Endothelial cell (in vitro differentiated cells): Measurements from ENCODE around the gene GAB4. TPM values are rescaled to one million over a fixed set of nuclear protein-coding genes. Genes with fewer than 3 reads are reported as not detected.

Experiments
- DNase-seq: peaks from one replicate; pipeline ENCODE4 v3.0.0; 2021; ENCODE audit warnings: low spot score
- H3K27ac Mint-ChIP-seq: one replicate; pipeline ENCODE4 v1.8.0; 2021; ENCODE audit warnings: mixed read lengths, inconsistent platforms; ENCODE audit not compliant: unreplicated experiment
- H3K27me3 Mint-ChIP-seq: one replicate; pipeline ENCODE4 v1.8.0; 2021; ENCODE audit warnings: mild to moderate bottlenecking, moderate library complexity, mixed read lengths, inconsistent platforms; ENCODE audit not compliant: unreplicated experiment
- H3K36me3 Mint-ChIP-seq: one replicate; pipeline ENCODE4 v1.8.0; 2021; ENCODE audit warnings: mild to moderate bottlenecking, low read depth, mixed read lengths, inconsistent platforms; ENCODE audit not compliant: unreplicated experiment
- H3K4me1 Mint-ChIP-seq: one replicate; pipeline ENCODE4 v1.8.0; 2021; ENCODE audit warnings: mild to moderate bottlenecking, mixed read lengths, inconsistent platforms; ENCODE audit not compliant: unreplicated experiment
- H3K4me3 Mint-ChIP-seq: one replicate; pipeline ENCODE4 v1.8.0; 2021; ENCODE audit warnings: mild to moderate bottlenecking, mixed read lengths, inconsistent platforms; ENCODE audit not compliant: unreplicated experiment
- H3K9me3 Mint-ChIP-seq: one replicate; pipeline ENCODE4 v1.8.0; 2021; ENCODE audit warnings: mixed read lengths, inconsistent platforms; ENCODE audit not compliant: unreplicated experiment
- total RNA-seq: library from RNA; stranded (reverse); fragmentation: NEBNext Ultra II Directional; extraction: Animal tissue kit (Norgen Biotek cat#: 25700); gene quantifications from one replicate; pipeline ENCODE4 v1.2.1, GENCODE V29; 2021; ENCODE audit not compliant: unreplicated experiment
- TF ChIP-seq, protein P1 (sequence below): fragments of 200-600 bp; sonication (generic); IDR thresholded peaks from one replicate; pipeline ENCODE4 v1.5.0; 2021; ENCODE audit warnings: antibody characterized with exemption; ENCODE audit not compliant: unreplicated experiment

GAB4 gene
- total RNA-seq, 1 donor from 2014 or later: 0.36 TPM

DNA sequence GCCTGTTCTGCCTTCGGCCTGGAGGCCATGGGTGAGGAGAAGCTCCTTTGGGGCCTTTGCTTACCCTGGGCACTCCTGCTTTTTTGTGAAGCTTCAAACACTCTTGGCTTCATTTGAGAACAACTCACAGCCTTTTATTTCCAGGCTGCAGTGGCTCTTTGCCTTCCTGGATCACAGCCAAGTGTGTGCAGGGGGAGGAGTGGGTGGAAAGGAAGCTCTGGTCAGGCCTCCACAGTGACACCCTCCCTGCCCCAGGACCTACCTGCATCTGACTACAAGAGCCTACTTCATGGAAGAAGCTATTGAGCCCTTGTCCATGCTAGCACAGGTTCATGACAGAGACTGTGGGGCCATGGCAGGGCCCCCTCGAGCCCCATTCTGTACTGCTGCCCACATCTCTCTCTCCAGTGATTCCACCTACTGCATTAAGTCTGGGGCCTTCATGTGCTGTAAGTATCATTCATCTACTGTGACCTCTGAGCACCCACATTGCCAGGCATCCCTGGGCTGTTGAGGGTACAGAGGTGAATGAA, 52.3 kb downstream of the GAB4 start:
- Mint-ChIP-seq H3K9me3 (peaks cover 2% of the 10 kb centered on the region), H3K4me3 (no peak overlapping the region), H3K36me3 (peaks cover 5% of the 10 kb centered on the region), H3K4me1 (no peaks in the 10 kb centered on the region), H3K27ac (no peak overlapping the region), H3K27me3 (peaks cover 2% of the 10 kb centered on the region)
- DNase-seq: no peak
- TF ChIP-seq, protein P1, sequence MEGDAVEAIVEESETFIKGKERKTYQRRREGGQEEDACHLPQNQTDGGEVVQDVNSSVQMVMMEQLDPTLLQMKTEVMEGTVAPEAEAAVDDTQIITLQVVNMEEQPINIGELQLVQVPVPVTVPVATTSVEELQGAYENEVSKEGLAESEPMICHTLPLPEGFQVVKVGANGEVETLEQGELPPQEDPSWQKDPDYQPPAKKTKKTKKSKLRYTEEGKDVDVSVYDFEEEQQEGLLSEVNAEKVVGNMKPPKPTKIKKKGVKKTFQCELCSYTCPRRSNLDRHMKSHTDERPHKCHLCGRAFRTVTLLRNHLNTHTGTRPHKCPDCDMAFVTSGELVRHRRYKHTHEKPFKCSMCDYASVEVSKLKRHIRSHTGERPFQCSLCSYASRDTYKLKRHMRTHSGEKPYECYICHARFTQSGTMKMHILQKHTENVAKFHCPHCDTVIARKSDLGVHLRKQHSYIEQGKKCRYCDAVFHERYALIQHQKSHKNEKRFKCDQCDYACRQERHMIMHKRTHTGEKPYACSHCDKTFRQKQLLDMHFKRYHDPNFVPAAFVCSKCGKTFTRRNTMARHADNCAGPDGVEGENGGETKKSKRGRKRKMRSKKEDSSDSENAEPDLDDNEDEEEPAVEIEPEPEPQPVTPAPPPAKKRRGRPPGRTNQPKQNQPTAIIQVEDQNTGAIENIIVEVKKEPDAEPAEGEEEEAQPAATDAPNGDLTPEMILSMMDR: no peak

GRCh38 chr22:16955081-16955480, 52.9 kb downstream of the GAB4 start:
- Mint-ChIP-seq H3K4me3 (no peak overlapping the region), H3K27me3 (peaks cover under 1% of the 10 kb centered on the region), H3K36me3 (peaks cover 4% of the 10 kb centered on the region), H3K27ac (no peak overlapping the region), H3K9me3 (no peaks in the 10 kb centered on the region), H3K4me1 (no peaks in the 10 kb centered on the region)
- TF ChIP-seq, protein P1: no peak
- DNase-seq: no peak

DNA sequence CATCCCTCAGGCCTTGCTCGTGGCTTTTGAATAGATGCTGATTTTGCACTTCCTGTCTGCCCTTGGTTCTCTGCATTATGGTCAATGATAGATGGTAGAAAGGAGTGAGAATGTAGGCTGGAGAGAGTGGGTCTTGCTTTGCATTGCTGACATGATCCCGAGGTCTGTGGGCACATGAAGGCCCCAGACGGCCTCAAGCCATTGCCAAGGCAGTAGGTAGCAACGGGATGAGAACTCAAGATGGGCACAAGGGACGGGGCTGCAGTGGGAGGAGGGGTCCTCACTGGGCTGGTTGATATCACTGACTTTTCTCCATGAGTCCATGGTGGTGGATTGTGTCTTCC, 54.0 kb downstream of the GAB4 start:
- Mint-ChIP-seq H3K36me3 (peaks cover 4% of the 10 kb centered on the region), H3K9me3 (peaks cover 4% of the 10 kb centered on the region), H3K27ac (no peak overlapping the region), H3K4me3 (no peak overlapping the region), H3K4me1 (peaks cover 2% of the 10 kb centered on the region), H3K27me3 (no peaks in the 10 kb centered on the region)
- TF ChIP-seq, protein P1: no peak
- DNase-seq: no peak

- Mint-ChIP-seq H3K27ac (no peak overlapping the region), H3K36me3 (peaks cover 1% of the 10 kb centered on the region), H3K27me3 (no peaks in the 10 kb centered on the region), H3K4me3 (no peak overlapping the region), H3K4me1 (peaks cover 4% of the 10 kb centered on the region), H3K9me3 (peaks cover 8% of the 10 kb centered on the region)
- TF ChIP-seq, protein P1: no peak
- no peak for DNase-seq
These were observed 54.6 kb downstream of the GAB4 start for GRCh38 chr22:16953206-16954059.

DNA sequence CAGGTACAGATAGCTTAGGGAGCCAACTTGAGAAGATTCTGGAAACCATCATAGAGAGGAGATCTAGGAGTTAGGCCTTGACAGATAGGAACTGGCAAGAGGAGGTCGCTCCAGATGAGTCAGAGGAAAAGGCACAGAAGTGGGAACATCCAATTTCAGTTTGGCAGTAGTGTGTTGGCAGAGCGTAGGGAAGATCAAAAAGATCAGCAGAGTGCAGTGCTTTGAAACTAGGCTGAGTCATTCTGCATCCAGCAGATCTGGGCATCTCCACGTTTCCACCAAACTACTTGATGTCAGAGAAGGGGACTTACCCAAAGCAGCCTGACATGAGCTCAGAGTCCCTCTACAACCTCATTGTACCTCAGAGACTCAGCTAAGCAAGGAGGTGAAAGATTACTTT, 58.5 kb downstream of the GAB4 start:
- Mint-ChIP-seq H3K36me3 (no peaks in the 10 kb centered on the region), H3K9me3 (peaks cover 8% of the 10 kb centered on the region), H3K27me3 (no peaks in the 10 kb centered on the region), H3K4me3 (no peak overlapping the region), H3K4me1 (peaks cover 4% of the 10 kb centered on the region), H3K27ac (no peak overlapping the region)
- DNase-seq: no peak
- TF ChIP-seq, protein P1: no peak
